Measurements from ENCODE around the gene TBC1D22A. TPM values are rescaled to one million over a fixed set of nuclear protein-coding genes. Genes with fewer than 3 reads are reported as not detected.

The TBC1D22A gene
- total RNA-seq, 1 experiment from 2014 or later = 8.2 TPM

DNA sequence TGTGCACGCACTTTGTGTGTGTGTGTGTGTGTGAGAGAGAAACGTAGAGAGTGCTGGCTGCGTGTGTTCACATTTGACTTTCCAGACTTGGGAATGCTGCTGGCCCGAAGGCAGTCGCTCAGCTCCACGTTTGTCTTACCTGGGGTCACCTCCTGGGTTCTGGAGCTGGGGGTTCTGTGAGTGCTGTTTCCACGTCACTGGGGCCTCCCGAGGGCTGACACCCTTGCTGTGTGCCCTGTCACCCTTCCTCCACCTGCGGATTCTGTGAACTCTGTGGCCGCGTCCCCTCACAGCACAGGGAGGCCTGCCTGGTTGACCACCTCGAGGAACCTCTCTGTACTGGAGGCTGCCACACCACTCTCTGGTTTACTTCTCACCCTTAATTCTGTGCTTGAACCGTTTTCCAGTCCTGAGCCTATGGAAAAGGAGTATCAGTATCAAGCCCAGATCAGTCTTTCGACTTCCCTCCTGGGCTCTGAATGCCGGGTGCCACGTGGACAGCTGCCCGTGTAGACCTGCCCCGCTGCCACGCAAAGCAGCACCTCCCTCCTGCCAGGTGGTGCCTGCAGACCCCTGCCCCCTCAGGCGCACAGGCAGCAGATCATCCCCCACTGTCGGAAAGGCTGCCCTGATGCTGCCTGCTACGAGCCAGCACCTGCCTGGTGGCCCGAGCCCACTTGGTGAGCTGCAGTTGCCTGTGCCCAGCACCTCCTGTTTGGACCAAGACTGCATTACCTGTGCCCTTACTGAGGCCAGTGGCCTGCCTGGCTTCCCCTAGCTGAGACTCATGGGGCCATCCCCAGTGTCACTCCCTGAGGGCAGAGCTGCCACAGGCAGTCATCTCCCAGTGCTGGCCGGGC, 233.3 kb downstream of the TBC1D22A start:
- Histone ChIP-seq H3K36me3 (replicated peaks; ENCODE audit: control insufficient read depth, insufficient read depth, low read length) (no peaks in the 10 kb centered on the region), H3K4me3 (ENCODE audit: insufficient read depth, low read depth, low read length) (no peak overlapping the region), H3K27me3 (ENCODE audit: control insufficient read depth, insufficient read depth, low read length) (no peaks in the 10 kb centered on the region)
- no peak for DNase-seq

DNA sequence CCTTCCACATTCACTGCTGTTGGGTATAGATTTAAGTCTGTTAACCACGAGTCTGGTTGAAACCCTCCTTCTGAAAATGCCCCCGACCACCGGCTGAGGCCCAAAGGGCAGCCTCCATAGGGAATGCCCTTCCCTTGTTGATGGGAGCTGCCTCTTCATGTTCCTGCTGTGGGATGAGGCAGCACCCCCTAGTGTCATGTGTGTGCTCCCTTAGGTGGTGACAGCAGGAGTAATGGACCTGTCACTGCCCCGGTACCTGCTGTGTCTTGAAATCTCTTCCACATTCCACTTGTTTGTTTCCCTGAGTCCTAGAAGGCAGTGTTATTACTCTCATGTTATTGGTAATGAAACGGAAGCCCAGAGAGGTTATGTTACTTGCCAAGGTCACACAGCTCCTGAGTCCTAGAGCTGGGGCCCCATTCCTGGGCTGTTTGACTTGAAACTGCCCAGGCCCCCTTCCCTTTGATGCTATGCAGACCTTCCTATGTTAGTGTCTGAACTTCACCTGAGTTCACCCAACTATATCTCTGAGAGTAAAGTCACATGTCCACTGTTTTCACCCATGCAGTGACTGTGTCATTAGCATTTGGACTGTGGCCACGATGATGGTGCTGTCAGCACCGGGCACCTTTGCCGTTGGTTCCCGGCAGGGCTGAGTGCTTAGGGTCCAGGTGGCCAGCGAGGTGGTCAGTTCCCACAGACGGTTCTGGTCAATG, 234.3 kb downstream of the TBC1D22A start:
- Histone ChIP-seq H3K27me3 (ENCODE audit: control insufficient read depth, insufficient read depth, low read length) (no peaks in the 10 kb centered on the region), H3K4me3 (ENCODE audit: insufficient read depth, low read depth, low read length) (no peak overlapping the region)
- DNase-seq = peak; percentile 47

GRCh38 chr22:46997311-46997970, 235.0 kb downstream of the TBC1D22A start:
- DNase-seq = peak; percentile 48
- Histone ChIP-seq H3K27me3 (ENCODE audit: control insufficient read depth, insufficient read depth, low read length) (no peaks in the 10 kb centered on the region), H3K4me3 (ENCODE audit: insufficient read depth, low read depth, low read length) (no peak overlapping the region), H3K36me3 (replicated peaks; ENCODE audit: control insufficient read depth, insufficient read depth, low read length) (no peaks in the 10 kb centered on the region)

More for the DNA sequence above, 234.3 kb downstream of the TBC1D22A start:
- no peaks in the 10 kb centered on the region for H3K36me3 ChIP-seq (replicated peaks; ENCODE audit: control insufficient read depth, insufficient read depth, low read length)

GRCh38 chr22:46998331-46998730, 235.9 kb downstream of the TBC1D22A start:
- DNase-seq = no peak
- H3K27me3 ChIP-seq (ENCODE audit: control insufficient read depth, insufficient read depth, low read length) = no peaks in the 10 kb centered on the region
- H3K36me3 ChIP-seq (replicated peaks; ENCODE audit: control insufficient read depth, insufficient read depth, low read length) = no peaks in the 10 kb centered on the region
- H3K4me3 ChIP-seq (ENCODE audit: insufficient read depth, low read depth, low read length) = no peak overlapping the region

- H3K27me3 ChIP-seq (ENCODE audit: control insufficient read depth, insufficient read depth, low read length) = no peaks in the 10 kb centered on the region
- DNase-seq = peak; percentile 61
- no peaks in the 10 kb centered on the region for H3K36me3 ChIP-seq (replicated peaks; ENCODE audit: control insufficient read depth, insufficient read depth, low read length)
- H3K4me3 ChIP-seq (ENCODE audit: insufficient read depth, low read depth, low read length) = no peak overlapping the region
These were observed 237.8 kb downstream of the TBC1D22A start for GRCh38 chr22:47000256-47000655.

DNA sequence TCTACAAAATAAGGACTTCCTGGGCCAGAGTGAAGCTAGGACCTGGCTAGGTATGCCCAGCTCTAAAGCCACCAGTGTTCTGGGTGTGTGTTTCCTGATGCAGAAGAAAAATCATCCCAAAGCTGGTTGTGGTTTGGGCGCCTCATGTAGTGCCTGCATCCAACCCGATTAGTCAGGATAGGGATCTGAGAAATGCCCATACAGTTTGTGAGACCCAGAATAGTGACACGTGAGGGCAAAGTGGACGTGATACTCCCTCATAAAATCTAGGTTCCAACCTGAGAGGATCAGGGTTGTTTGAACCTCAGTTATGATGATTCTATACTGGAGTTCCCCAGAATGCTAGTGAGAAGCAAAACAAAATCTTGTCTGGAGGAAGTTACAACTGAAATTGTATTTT, 238.4 kb downstream of the TBC1D22A start:
- Histone ChIP-seq H3K36me3 (replicated peaks; ENCODE audit: control insufficient read depth, insufficient read depth, low read length) (no peaks in the 10 kb centered on the region), H3K4me3 (ENCODE audit: insufficient read depth, low read depth, low read length) (no peak overlapping the region), H3K27me3 (ENCODE audit: control insufficient read depth, insufficient read depth, low read length) (no peaks in the 10 kb centered on the region)
- no peak for DNase-seq

GRCh38 chr22:47001288-47001687, 238.8 kb downstream of the TBC1D22A start:
- no peaks in the 10 kb centered on the region for H3K36me3 ChIP-seq (replicated peaks; ENCODE audit: control insufficient read depth, insufficient read depth, low read length)
- H3K27me3 ChIP-seq (ENCODE audit: control insufficient read depth, insufficient read depth, low read length) = no peaks in the 10 kb centered on the region
- no peak overlapping the region for H3K4me3 ChIP-seq (ENCODE audit: insufficient read depth, low read depth, low read length)
- no peak for DNase-seq

DNA sequence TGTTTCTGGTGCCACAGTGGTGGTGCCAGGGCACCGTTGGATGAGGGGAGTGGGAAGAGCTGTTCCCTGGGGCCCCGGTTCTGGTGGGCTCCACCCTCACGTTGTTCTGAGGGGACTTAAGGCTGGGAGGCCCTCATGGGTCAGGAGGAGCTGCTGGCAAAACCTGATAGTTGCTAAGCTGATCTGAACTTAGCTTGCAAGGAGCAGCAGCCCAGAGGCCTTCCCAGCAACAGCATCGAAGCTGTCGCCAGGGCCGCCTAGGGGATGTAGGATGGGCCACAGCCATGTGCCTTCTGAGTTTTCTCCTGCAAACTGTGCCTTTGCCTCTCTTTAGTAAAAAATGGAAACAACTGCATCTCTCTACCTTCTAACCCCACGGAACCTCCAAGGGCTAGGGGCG, 240.2 kb downstream of the TBC1D22A start:
- peak; percentile 38 for DNase-seq
- H3K4me3 ChIP-seq (ENCODE audit: insufficient read depth, low read depth, low read length) = no peak overlapping the region
- no peaks in the 10 kb centered on the region for H3K27me3 ChIP-seq (ENCODE audit: control insufficient read depth, insufficient read depth, low read length)
- no peaks in the 10 kb centered on the region for H3K36me3 ChIP-seq (replicated peaks; ENCODE audit: control insufficient read depth, insufficient read depth, low read length)

- H3K27me3 ChIP-seq (ENCODE audit: control insufficient read depth, insufficient read depth, low read length) = no peaks in the 10 kb centered on the region
- DNase-seq = no peak
- H3K36me3 ChIP-seq (replicated peaks; ENCODE audit: control insufficient read depth, insufficient read depth, low read length) = no peaks in the 10 kb centered on the region
- H3K4me3 ChIP-seq (ENCODE audit: insufficient read depth, low read depth, low read length) = no peak overlapping the region
These were observed 243.3 kb downstream of the TBC1D22A start for GRCh38 chr22:47005506-47006408.

DNA sequence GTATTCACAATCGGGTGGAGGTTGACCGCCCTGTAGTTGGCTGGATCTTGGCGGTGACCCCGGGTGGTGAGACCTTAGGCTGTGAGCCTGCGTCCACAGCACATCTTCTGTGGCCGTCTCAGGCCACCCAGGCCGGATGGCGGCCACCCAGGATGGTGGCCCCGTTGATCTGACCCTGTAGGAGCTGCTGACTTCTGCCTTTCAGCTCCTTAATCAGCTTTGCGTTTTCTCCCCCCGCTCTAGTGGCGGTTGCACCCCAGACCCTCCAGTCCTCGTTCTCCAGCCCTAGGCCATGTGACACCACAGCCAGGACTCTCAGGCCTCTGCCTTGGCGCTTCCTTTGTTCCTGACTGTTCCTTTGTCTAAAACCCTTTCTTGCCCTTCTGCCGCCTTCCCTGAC, 244.0 kb downstream of the TBC1D22A start:
- no peaks in the 10 kb centered on the region for H3K36me3 ChIP-seq (replicated peaks; ENCODE audit: control insufficient read depth, insufficient read depth, low read length)
- H3K4me3 ChIP-seq (ENCODE audit: insufficient read depth, low read depth, low read length) = no peak overlapping the region
- peak; percentile 22 for DNase-seq
- no peaks in the 10 kb centered on the region for H3K27me3 ChIP-seq (ENCODE audit: control insufficient read depth, insufficient read depth, low read length)

- H3K27me3 ChIP-seq (ENCODE audit: control insufficient read depth, insufficient read depth, low read length) = no peaks in the 10 kb centered on the region
- no peak overlapping the region for H3K4me3 ChIP-seq (ENCODE audit: insufficient read depth, low read depth, low read length)
- DNase-seq = no peak
- H3K36me3 ChIP-seq (replicated peaks; ENCODE audit: control insufficient read depth, insufficient read depth, low read length) = no peaks in the 10 kb centered on the region
These were observed 244.4 kb downstream of the TBC1D22A start for GRCh38 chr22:47006869-47007268.

DNA sequence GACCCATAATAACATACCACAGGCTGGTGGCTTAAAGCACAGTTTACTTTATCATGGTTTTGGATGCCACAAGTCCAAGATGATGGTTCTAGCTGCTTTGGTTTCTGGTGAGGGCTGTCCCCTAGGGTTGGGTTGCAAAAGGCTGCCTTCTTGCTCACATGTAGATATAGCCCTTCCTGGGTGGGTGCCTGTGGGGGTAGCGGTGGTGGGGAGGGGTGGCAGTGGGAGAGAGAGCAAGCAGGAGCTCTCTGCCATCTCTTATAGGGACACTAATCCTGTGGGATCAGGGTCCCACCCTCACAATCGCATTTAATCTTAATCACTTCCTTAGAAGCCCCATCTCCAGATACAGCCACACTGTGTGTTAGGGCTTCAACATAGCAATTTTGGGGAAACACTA, 245.0 kb downstream of the TBC1D22A start:
- no peaks in the 10 kb centered on the region for H3K36me3 ChIP-seq (replicated peaks; ENCODE audit: control insufficient read depth, insufficient read depth, low read length)
- no peak for DNase-seq

DNA sequence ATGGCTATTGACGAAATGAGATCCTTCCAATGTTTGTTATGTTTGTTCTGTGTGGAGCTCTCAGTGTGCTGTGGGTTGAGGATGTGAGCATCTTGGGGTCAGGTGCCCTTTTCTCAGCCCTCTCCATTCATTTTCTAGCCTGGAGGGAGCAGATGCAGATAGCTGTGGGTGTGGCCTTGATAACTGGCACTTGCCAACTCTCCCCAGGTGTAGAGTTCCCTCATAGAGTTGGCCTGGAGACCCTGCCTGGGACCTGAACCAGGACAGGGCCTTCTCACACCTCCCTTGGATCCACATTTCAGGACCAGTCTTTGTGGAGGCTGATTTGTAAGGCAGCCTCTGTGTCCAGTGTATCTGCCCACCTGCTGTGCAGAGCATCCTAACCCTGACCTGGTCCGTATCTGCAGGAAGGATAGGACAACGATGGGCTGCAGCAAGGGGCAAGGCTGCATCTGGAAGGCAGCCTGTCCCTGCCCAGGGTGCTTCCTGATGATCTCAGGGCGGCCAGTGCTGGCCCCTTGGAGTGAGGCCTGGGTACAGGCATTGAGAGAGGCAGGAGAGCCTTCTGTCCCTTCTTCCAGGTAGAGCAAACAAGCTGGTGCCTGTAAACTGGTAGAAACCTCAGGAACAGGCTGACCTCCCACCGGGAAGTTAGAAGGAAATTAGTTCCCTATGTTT, 245.9 kb downstream of the TBC1D22A start:
- DNase-seq = no peak

More for the DNA sequence above, 245.0 kb downstream of the TBC1D22A start:
- H3K27me3 ChIP-seq (ENCODE audit: control insufficient read depth, insufficient read depth, low read length) = no peaks in the 10 kb centered on the region
- no peak overlapping the region for H3K4me3 ChIP-seq (ENCODE audit: insufficient read depth, low read depth, low read length)

More for the DNA sequence above, 245.9 kb downstream of the TBC1D22A start:
- H3K4me3 ChIP-seq (ENCODE audit: insufficient read depth, low read depth, low read length) = no peak overlapping the region
- H3K36me3 ChIP-seq (replicated peaks; ENCODE audit: control insufficient read depth, insufficient read depth, low read length) = no peaks in the 10 kb centered on the region
- no peaks in the 10 kb centered on the region for H3K27me3 ChIP-seq (ENCODE audit: control insufficient read depth, insufficient read depth, low read length)
